Limb (tissue), 2 donors: ENCODE data around the gene SPATA7.

Source experiments
- DNase-seq, 2 donors: peaks; one replicate each; pipeline ENCODE4 v3.0.0-alpha.2; 2016; ENCODE audit errors: extremely low spot score in 2 of 2

SPATA7 gene

DNA sequence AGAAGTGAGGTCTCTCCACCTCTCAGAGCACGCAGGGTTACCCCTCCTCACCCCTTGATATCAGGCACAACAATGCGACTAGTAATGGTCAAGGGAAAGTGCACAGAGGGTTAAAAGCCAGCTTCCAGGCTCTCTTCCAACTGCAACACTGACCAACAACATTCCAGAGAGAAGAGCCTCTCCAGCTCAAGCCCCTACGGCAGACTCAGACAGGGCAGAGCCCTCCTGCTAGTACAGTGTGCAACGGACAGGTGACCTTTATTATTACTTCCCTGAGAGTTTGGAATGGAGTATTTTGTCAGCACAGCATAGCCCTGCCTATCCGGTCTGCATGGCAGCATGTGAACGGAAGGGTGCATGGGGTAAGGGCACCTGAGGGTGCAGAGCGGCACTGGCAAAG is 96.3 kb downstream of the SPATA7 start:
- no peak for DNase-seq

DNA sequence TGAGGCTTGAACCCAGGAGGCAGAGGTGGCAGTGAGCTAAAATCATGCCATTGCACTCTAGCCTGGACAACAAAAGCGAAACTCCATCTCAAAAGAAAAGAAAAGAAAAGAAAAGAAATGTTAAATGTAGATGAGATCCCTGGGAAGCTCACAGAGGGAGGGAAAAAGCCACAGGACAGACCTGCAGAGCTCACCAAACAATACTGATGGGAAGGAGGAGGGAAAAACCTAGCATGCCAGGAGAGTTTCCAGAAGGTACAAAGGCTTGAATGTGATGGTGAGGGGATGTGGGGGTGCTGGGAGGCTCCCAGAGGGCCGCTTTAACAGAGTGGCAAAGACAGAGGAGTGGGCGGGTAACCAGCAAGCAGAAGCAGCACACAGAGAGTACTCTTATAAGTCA is 97.1 kb downstream of the SPATA7 start:
- no peak for DNase-seq
